HG03521 (cell line): ENCODE results near the gene PBX3.

Experiments used
- ATAC-seq: cut with Tn5 transposase; IDR thresholded peaks from one replicate; pipeline ENCODE4 v1.9.1; 2021; ENCODE audit warnings: mild to moderate bottlenecking, moderate library complexity; ENCODE audit not compliant: unreplicated experiment

The PBX3 gene

DNA sequence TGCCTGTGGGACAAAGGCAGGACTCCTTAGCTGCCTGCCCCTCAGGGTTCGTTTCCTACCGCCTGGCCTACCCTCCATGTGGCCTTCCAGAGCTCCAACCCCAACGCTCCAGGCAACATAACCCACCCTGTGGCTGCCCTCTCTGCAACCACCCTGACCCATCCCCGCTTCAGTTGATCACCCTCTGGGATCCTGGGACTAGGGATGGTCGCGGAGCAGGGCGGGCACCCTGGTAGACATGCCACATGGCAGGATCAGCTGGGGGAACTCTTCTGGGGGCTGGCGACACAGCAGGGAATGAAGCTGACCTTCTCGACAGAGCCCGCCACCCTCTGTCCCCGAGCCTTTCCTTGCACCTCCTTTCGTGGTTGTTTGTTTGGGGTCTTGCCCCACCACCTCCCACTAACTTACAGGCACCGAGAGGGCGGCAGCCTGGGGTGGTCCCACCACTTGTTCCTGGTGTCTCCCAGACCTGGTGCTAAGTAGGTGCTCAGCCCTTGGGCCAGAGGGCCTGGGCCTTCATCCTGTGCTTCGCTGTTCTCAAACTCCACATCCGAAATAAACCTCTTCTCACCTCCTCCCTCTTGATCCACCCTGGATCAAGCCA is 243.1 kb downstream of the PBX3 start:
- no peak for ATAC-seq

DNA sequence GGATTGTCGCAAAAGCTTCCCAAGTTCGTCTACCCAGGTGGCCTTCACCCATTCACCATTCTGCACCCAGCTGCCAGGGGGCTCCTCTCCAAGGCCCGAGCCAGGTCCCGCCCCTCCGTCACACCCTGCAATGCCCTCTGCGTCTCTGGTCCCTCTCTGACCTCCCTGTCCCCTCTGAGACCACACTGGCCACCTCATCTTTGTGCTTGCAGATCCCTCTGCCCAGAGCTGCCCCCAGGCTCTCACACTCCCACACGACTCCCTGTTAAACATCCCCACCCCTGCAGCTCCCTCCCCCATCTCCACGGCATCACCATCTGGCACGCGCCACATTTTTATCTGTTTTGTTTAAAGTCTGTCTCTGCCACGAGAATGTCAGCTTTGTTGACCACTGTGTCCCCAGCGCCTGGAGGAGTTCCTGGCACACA is 243.6 kb downstream of the PBX3 start:
- no peak for ATAC-seq

DNA sequence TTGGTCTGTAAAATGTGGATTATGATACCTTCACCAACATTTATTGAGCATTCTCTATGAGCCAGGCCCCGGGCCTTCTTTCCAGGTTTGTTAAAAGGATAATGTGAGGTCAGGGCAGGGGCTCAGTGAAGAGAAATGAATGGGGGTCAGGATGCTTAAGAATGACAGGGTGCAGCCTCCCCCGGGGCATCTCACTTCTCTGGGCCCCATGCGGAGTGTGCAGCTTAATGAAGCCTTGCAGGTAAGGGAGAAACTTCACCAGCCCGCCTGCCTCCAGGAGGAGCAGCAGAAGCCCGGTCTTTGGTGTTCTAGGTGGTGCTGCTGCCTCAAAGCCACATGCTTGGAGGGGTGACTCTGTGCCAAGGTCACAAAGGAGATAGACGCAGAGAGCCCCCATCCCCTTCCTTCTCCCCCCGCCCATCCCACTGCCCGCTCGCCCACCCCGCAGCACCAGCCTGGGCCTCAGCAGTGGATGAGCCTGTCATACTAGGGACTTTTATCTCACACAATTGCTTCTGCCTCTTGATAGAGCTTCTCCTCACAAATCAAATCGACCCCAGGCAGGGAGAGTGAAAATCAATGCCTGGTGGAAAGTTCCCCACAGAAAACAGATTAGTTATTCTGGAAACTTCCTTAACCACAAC is 244.8 kb downstream of the PBX3 start:
- no peak for ATAC-seq

DNA sequence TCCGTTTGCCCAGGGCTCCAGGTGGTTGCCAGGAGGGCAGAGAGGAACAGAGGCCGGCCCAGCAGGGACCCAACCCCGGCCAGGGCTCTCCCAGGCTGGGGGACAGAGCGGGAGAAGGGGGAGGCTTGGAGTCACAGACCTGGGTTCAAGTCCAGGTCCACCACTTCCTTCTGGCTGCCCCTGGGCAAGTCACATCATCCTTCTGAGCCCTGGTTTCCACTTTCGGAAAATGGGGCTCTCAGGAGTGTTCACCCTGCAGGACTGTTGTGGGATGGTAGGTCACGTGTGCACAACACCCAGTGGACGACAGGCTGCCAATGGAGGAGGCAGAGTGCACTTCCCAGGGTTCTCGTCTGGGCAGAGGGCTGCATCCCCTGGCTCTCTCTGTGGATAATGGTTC is 245.4 kb downstream of the PBX3 start:
- ATAC-seq: no peak

DNA sequence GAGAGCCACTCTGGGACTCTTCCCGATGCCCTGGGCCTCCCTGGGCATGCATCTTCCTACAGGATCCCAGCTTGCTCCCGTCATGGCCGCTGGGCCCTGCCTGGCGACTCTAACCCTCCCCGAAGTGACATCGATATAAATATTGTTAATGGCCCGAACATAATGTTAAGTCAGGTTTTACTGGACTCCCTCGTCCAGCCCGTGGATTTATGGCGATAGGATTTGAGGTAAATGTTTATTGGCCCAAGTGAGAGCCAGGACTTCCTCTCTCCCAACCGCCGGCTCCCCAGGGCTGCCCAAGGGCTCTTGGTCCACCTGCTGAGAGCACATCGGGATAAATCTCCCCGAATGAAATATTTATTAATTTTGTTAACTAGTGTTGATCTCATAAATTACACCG is 246.3 kb downstream of the PBX3 start:
- no peak for ATAC-seq

DNA sequence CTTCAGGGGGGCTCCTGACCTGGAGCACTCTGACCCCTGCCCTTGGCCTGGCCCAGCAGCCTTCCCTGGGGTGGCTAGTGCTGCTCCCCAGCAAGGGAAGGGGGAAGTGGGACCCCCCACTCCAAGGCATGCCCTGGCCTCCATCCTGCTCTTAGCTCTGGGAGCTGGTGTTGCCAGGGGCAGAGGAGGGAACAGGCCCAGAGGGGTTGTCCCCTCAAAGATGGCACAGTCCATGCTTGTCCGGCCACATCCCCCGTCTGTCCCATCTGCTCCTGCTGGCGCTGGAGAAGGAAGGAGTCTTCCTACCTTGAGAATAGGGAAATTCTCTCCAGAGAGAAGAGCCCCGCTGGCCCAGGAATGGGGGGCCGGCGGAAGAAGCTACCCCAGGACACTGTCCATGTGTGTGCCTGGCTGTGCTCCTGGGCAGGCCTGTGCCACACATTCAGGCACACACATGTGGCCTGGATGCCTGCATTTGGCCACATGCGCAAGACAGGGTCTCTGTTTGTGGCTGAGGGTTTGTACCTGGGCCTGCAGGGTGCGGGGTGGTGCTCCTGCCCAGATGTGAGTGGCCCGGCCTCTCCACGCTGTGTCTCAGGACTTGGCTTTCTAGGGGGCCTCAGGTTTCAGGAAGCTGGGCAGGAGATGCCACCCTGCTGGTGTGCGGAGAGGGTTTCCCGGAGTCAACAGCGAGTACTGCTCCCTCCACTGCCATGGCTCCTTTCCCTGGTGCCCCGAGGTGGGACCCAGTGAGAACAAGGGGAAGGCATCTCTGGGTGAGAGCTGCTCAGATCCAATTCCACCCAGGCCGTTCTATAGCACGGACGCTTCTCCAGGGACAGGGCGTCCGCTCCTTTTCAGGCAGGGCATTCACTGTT is 247.1 kb downstream of the PBX3 start:
- no peak for ATAC-seq

DNA sequence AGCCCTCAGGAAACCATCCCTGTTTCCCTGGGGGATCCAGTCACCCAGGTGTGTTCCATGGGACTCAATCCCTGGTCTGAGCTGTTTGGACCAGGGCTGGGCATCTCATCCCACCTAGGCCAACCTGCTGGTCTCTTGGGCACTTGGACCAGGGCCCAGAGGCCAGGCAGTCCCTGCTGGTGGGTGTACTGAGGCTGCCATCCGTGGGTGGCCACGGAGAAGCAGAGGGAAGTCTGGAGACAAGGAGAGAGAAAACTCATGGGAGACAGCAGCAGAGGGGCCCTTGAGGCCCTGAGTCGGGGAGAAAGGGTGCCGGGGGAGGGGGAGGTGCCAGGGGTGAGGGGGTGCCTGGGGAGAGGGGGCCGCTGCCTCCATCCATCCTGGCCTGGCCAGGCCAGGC is 247.8 kb downstream of the PBX3 start:
- no peak for ATAC-seq

DNA sequence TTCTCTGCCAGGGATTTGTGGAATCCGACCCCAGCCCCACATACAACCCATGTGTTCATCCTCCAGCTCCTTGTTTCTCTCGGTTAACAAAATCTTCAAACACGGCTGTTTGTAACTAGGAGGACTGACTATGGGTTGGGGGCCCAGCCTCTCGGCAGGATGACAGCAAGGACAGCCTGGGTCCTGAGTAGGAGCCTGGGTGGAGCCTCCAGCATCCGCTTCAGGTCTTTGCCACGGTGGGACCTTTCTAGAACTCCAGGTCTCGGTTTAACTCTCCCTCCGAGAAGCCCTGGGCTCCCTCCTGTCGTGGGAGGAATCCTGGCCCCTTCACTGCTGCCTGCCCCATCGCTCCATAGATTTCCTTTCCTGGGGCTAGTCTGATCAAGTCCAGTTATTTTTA is 248.5 kb downstream of the PBX3 start:
- ATAC-seq: no peak

DNA sequence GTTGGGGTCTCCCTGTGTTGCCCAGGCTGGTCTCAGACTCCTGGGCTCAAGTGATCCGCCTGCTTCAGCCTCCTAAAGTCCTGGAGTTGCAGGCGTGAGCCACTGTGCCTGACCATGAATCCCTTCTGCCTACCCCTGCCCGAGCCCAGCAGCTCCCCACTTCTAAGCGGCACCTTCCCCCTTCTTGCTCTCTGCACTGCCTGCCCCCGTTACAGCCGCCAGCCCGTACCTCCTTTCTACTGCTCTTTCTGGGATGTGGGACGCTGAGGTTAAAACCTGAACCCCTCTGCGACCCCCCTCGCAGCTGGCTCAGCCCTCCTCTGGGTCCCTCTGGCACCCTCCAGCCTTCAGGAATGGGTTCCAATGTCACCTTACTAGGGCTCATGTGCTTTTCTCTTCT is 249.6 kb downstream of the PBX3 start:
- ATAC-seq: no peak

DNA sequence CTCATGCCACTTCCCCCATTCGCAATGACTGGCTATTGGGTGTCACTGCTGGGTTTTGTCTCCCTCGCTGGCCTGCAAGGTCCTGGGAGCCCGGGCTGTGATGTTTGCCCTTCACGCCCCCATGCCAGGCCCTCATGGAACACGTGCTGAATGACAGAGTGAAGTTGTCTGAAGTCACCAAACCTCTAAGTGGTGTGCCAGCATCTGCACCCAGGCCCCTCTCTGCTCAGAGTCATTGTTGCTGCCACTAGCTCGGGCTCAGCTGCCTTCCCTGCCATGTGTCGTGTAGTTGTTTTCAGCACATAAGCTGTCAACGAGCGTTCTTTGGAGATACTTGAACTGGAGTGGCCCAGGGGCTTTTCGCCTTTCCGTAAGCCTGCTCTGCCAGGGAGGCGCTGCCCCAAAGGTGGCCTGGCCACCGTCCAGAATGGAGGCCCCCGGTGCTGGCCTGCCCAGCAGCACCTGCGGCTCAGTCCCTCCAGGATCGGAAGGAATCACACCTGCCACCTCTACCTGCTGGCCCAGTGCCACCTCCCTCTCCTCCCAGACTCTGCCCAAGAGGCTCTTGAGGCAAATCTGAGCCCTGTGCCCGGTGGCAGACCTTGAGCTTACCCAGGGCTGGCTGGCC is 250.1 kb downstream of the PBX3 start:
- ATAC-seq: no peak

DNA sequence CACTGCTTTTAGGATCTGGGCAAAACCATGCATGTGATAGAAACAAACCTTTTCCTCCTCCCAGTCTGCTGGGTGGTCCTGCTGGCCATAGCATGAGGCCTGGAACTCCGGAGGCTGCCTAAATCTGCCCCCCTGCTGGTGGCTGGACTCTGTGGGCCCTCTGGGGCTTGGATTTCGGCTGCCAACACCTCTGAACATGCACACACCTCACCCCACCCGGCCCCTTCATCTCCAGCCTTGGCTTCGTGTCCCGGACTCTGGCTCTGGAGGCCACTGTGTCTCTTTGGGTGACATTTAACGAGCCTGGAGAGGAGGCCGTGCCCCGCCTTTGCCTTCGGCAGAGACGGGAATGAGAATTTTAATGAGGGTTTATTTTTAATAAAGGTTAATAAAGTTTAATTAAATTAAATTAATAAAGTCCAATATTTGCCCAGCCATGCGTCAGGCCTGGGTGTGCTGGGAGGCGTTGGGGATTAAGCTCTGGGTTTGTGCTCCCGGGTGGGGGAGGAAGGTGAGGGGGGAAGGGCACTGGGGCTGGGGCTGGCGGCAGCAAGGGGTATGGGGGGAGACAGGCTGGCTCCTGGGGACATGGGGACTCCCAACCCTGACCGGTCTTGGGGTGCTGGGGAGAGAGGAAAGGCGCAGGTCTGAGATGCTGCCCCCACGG is 251.8 kb downstream of the PBX3 start:
- no peak for ATAC-seq

DNA sequence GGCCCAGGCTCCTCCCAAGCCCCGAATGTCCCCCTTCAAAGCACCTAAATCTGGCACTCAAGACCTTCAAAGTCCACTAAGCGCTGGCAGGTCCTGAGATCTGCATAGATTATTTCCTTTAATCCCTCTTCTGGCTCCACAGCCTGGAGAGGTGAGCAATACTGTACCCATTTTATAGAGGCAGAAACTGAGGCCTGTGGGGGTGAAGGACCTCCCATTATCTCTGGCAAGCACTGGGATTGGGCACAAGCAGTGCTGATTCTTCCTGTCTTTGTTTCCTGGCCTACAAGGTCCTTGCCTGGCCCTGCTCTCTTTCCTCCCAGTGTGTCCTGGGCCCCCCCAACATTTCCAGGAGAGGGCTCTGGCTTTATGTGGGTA is 252.3 kb downstream of the PBX3 start:
- ATAC-seq: no peak

DNA sequence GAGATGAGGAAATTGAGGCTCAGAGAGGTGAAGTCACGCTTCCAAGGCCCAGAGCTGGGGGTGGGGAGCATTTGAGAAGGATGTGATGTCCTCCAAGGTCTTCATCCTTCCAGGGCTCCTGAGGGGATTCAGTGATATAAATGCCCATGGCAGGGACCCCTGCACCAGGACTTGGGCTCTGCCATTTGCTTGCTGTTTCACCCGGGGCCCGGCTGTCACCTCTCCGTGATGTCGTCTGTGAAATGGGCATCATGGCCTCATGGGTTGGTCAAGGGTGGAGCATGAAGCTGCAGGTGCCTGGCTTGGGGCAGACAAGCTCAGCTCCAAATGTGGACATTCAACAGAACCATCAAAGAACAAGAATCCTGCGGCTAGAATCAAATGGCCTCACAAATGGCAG is 253.1 kb downstream of the PBX3 start:
- ATAC-seq: no peak

DNA sequence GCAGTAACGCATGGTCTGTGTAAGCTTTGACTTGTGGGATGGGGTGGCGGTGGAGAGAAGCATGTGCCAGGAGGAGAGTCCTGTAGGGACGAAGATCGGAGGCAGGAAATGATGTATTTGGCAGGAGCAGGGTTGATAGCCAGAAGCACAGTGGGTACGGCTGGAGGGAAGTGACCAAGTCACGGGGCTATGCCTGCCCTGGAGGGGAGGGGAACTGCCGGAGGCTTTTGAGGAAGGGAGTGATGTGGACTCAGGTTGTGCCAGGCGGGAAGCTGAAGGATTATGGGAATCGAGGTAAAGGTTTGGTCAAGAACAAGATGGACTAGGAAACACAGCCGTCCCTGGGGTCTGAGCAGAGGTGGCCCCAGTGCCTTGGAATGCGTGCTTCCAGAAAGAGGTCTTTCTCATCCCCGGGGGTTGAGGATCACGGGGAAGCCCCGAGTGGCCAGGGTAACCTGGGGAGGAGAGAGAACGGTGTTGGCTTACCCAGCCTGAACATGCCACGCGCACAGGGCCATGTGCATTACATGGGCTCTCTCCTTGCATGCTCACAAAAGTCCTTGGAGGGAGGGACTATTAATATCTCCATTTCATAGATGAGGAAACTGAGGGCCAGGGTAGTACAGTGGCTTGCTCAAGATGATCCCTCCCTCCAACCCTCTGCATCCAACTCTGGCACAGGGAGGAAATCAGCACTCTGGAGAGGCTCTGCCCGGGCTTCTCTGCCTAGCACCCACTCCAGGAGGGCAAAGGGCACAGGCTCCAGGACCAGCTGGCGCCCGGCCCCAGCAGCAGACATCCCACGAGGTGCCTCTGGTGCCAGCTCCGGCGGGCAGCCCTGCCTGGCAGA is 253.8 kb downstream of the PBX3 start:
- ATAC-seq: no peak

DNA sequence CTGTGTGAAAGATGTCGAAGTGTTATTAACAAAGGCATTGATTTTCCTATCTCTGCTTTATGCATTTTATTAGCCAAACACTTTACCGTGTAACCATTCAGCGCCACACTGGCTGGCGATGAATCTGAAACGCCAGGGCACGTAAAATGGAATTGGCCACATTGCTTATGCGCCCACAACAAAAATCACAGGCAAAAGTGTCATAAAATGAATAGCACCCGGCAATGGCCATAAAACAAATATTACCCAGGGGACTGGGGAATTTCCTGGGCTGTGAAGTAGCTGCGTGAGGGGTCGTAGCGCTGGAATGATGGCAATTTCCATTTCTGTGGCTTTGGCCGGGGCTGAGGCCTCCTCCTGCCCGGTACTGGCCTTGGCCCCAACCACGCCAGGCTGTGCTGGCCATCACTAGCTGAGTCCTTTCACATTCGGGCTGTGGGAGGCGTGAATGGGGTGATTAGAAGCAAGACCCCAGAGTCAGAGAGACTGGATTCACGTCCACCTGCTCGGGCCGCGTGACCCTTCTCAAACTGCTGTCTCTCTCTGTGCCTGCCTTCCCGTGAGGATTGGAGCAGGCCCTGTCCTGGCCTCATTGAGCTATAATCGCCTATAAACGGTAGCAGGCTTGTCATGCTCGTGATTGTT is 254.5 kb downstream of the PBX3 start:
- ATAC-seq: no peak

DNA sequence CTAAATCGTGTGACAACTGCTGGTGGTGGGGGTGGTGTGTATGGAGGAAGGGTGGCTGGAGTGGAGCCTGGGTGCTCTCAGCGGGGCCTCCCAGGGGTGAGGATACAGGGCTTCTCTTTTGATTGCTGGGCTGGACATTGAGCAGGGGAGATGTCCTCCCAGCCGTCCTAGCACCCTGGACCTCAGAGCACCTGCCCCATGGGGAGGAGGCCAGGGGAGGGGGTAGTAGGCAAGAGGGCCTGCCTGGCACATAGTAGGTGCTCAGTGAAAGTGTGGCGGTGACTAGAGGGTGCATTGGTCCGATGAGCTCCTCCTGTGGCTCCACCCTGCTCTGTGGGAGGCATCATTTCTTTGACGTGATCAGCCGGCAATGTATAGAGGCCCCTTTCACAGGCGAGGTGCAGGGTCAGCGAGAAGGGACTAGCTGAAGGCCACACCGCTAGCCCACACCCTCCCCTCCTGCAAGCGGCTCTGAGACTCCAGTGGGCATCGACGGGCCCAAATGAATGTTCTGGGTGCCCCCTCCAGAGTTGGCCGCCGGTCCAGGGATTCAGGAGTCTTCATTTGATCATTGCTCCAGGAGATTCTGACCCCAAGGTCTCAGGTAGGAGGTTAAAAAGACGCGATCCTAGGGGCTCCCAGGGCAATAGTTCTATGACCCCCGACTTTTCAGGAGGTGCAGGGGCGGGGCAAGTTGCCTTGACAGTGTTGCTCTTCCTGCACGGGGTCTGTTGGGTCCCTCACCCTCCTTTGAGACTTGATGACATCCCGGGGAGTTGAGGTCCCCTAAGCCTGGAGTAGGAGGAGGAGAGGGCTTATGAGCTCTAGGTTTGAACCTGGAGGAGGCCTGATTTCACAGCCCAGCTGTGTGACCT is 255.5 kb downstream of the PBX3 start:
- no peak for ATAC-seq

DNA sequence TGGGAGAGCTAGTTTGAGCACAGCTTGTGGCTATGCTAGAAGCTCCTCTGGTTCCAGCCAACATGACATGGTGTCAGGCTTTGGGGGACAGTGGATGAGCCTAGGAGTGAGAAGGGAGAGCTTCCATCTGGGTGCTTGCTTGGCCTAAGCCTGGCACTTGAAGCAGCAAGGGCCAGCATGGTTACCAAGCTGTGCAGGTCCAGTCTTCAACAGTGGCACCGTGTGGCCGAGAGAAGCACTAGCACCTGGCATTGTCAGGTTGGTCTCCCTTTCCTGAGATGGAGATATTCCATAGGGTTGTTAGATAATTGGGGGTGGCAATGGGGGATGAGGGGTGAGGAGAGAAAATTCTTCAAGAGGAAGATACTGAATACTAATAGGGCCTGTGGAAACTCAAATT is 261.9 kb downstream of the PBX3 start:
- no peak for ATAC-seq

DNA sequence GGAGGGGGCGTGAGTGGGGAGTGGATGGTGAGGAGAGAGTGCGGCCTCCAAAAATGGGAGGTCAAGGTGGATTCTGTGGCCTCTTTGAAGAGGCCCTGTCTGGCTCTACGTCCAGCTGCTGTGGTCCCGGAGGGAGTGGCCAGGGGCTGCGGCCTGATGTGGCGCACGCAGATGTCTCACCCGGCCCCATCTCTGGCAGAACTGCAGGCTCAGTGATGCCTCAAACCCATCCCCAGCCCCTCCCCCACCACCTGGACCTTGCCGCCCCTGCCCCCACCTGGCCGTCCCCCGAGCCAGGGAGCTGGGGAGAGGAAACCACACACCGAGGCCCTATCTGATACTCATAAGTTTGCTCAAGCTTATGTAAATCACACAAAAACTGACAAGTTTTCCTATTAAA is 267.6 kb downstream of the PBX3 start:
- ATAC-seq: no peak

DNA sequence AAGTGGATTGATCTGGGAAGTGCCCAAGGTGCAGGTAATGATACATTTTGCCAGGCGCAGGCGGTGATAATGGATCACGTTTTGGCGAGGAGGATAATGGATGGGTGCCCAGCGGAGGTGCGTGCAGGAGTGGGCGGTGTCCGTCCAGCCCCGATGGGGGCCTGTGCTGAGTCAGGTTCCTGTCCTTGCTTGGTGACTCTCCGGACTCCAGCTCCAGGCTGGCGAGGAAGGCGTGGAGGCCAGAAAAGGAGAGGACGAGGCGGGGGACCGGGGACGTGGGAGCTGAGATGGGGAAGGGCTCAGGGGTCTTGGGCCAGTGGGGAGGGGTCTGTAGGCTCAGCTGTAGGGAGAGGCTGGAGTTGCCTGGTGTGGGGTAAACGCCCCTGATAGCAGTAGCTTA is 268.3 kb downstream of the PBX3 start:
- ATAC-seq: no peak
